IMR-90 (cell line): ENCODE data around the gene ATP11B. TPM values are rescaled to one million over a fixed set of nuclear protein-coding genes. Genes with fewer than 3 reads are reported as not detected.
A peak's percentile ranks its signal among the peaks of the same experiment; 100 is the strongest.

ENCODE experiments used
- ATAC-seq: fragments of 200-7000 bp; cut with Tn5 transposase; 2 replicates; pipeline ENCODE4 v1.9.1; 2020; ENCODE audit warnings: low read depth, mild to moderate bottlenecking, moderate library complexity
- BruUV-seq: library from RNA; stranded (reverse); fragments of 400-500 nt; replicated peaks from 2 replicates; lab custom pipeline; 2021; lab: Mats Ljungman, UMichigan
- CTCF ChIA-PET: fragments of 300-600 bp; formaldehyde crosslinking; extraction: SDS; loops from one replicate; lab custom pipeline; 2021; ENCODE audit warnings: antibody characterized with exemption; lab: Yijun Ruan, JAX
- POLR2A ChIA-PET: fragments of 300-600 bp; sonication (Branson Sonifier 250); formaldehyde crosslinking; loops from one replicate; lab custom pipeline; 2022; ENCODE audit warnings: antibody characterized with exemption; ENCODE audit not compliant: unreplicated experiment; lab: Charles Lee
- DNase-seq: peaks from one replicate; pipeline ENCODE4 v3.0.0; 2013
- H2AFZ ChIP-seq: replicated peaks from 2 replicates; pipeline ENCODE3; 2013; ENCODE audit warnings: low read length, mild to moderate bottlenecking; ENCODE audit not compliant: poor library complexity
- H2AK5ac ChIP-seq: 2 replicates; pipeline ENCODE4 v1.6.1; 2013; ENCODE audit warnings: low read depth, low read length, inconsistent platforms
- H2AK9ac ChIP-seq: replicated peaks from 2 replicates; pipeline ENCODE3; 2013; ENCODE audit warnings: mild to moderate bottlenecking, low read depth, low read length, moderate library complexity; ENCODE audit not compliant: poor library complexity
- H2BK120ac ChIP-seq: 2 replicates; pipeline ENCODE4 v1.6.1; 2013; ENCODE audit warnings: low read depth, low read length, inconsistent platforms
- H2BK15ac ChIP-seq: 3 replicates; pipeline ENCODE4 v1.6.1; 2013; ENCODE audit warnings: low read depth, low read length, inconsistent platforms
- H2BK20ac ChIP-seq: 2 replicates; pipeline ENCODE4 v1.6.1; 2013; ENCODE audit warnings: low read depth, mild to moderate bottlenecking, inconsistent platforms, low read length, moderate library complexity
- H2BK5ac ChIP-seq: 2 replicates; pipeline ENCODE4 v1.6.1; 2013; ENCODE audit warnings: mild to moderate bottlenecking, low read depth, low read length, inconsistent platforms; ENCODE audit not compliant: poor library complexity, severe bottlenecking
- H3K14ac ChIP-seq: replicated peaks from 2 replicates; pipeline ENCODE4 v1.6.1; 2013; ENCODE audit warnings: low read depth, low read length, inconsistent platforms
- H3K18ac ChIP-seq: 2 replicates; pipeline ENCODE4 v1.6.1; 2013; ENCODE audit warnings: low read depth, low read length, control low read depth
- H3K23ac ChIP-seq: 2 replicates; pipeline ENCODE4 v1.6.1; 2013; ENCODE audit warnings: low read depth, low read length, inconsistent platforms
- H3K27ac ChIP-seq: 2 replicates; pipeline ENCODE4 v1.5.1; 2013; ENCODE audit warnings: mild to moderate bottlenecking, control low read depth, low read length; ENCODE audit not compliant: insufficient read depth
- H3K27me3 ChIP-seq: 2 replicates; pipeline ENCODE4 v1.6.1; 2013; ENCODE audit warnings: low read length; ENCODE audit not compliant: control insufficient read depth, insufficient read depth
- H3K36me3 ChIP-seq: 2 replicates; pipeline ENCODE4 v1.6.1; 2013; ENCODE audit warnings: low read length, mixed read lengths; ENCODE audit not compliant: control insufficient read depth, insufficient read depth
- H3K4ac ChIP-seq: 2 replicates; pipeline ENCODE4 v1.6.1; 2013; ENCODE audit warnings: low read depth, low read length, inconsistent platforms
- H3K4me1 ChIP-seq: 2 replicates; pipeline ENCODE4 v1.6.1; 2013; ENCODE audit warnings: low read length, mixed read lengths; ENCODE audit not compliant: control insufficient read depth, insufficient read depth
- H3K4me2 ChIP-seq: 2 replicates; pipeline ENCODE4 v1.6.1; 2013; ENCODE audit warnings: low read depth, mild to moderate bottlenecking, control low read depth, low read length, moderate library complexity
- H3K4me3 ChIP-seq: 2 replicates; pipeline ENCODE4 v1.5.1; 2013; ENCODE audit warnings: low read depth, mild to moderate bottlenecking, control low read depth, low read length, moderate library complexity; ENCODE audit not compliant: insufficient read depth
- H3K56ac ChIP-seq: 2 replicates; pipeline ENCODE4 v1.6.1; 2013; ENCODE audit warnings: low read length, inconsistent platforms; ENCODE audit not compliant: insufficient read depth; ENCODE audit errors: extremely low read depth
- H3K79me1 ChIP-seq, 2 experiments: 2 replicates each; pipeline ENCODE4 v1.6.1; 2013; ENCODE audit warnings: low read length in 2 of 2, inconsistent platforms in 1 of 2, low read depth in 1 of 2
- H3K9ac ChIP-seq: 2 replicates; pipeline ENCODE4 v1.6.1; 2013; ENCODE audit warnings: low read depth, low read length, control low read depth
- H3K9me1 ChIP-seq: 2 replicates; pipeline ENCODE4 v1.6.1; 2013; ENCODE audit warnings: low read length, inconsistent platforms; ENCODE audit not compliant: insufficient read depth
- H3K9me3 ChIP-seq: 2 replicates; pipeline ENCODE4 v1.6.1; 2013; ENCODE audit warnings: low read length; ENCODE audit not compliant: control insufficient read depth, insufficient read depth
- H4K20me1 ChIP-seq: 2 replicates; pipeline ENCODE4 v1.6.1; 2013; ENCODE audit warnings: low read length, inconsistent platforms; ENCODE audit not compliant: insufficient read depth
- H4K5ac ChIP-seq: 2 replicates; pipeline ENCODE4 v1.6.1; 2013; ENCODE audit warnings: mild to moderate bottlenecking, low read depth, low read length, control low read depth
- H4K8ac ChIP-seq, 2 experiments: 2 replicates each; pipeline ENCODE4 v1.6.1; 2013; ENCODE audit warnings: low read depth in 2 of 2, low read length in 2 of 2, control low read depth in 1 of 2, inconsistent platforms in 1 of 2
- H4K91ac ChIP-seq: 2 replicates; pipeline ENCODE4 v1.6.1; 2013; ENCODE audit warnings: low read depth, low read length, inconsistent platforms; ENCODE audit not compliant: insufficient read depth
- CEBPB ChIP-seq: IDR thresholded peaks from 2 replicates; pipeline ENCODE4 v1.6.1; 2012; ENCODE audit warnings: low read depth, low read length, improper control_type of control experiment
- CTCF ChIP-seq: conservative IDR thresholded peaks from 2 replicates; pipeline ENCODE4 v1.5.1; 2012; ENCODE audit warnings: mild to moderate bottlenecking, low read depth, low read length, improper control_type of control experiment
- ELK1 ChIP-seq: fragments of 150-350 bp; IDR thresholded peaks from 2 replicates; pipeline ENCODE4 v1.6.1; 2016; ENCODE audit warnings: low read depth, mild to moderate bottlenecking, low read length, moderate library complexity, borderline replicate concordance
- RAD21 ChIP-seq: IDR thresholded peaks from 2 replicates; pipeline ENCODE4 v1.6.1; 2012; ENCODE audit warnings: low read length, improper control_type of control experiment
- RCOR1 ChIP-seq: IDR thresholded peaks from 2 replicates; pipeline ENCODE4 v1.6.1; 2012; ENCODE audit warnings: mild to moderate bottlenecking, low read length, improper control_type of control experiment; ENCODE audit not compliant: insufficient replicate concordance
- SMC3 ChIP-seq: fragments of 150-350 bp; IDR thresholded peaks from 2 replicates; pipeline ENCODE4 v1.6.1; 2016; ENCODE audit warnings: low read depth, mild to moderate bottlenecking, antibody characterized with exemption, low read length, moderate library complexity
- dilution Hi-C: fragments of 300-500 bp; cut with HindIII; formaldehyde crosslinking; loops from one replicate; pipeline ENCODE4 v1.14.3; 2018; ENCODE audit warnings: low sequenced_read_pairs; ENCODE audit not compliant: unreplicated experiment
- in situ Hi-C: fragments of 300-500 bp; cut with MboI; formaldehyde crosslinking; loops from 3 replicates; pipeline ENCODE4 v1.14.3; 2019; ENCODE audit warnings: low sequenced_read_pairs, inconsistent platforms, mixed read lengths
- intact Hi-C: fragments of 100-400 bp; cut with micrococcal nuclease; formaldehyde crosslinking; loops from 2 replicates; pipeline ENCODE4 v1.10.0; 2022
- polyA plus RNA-seq, 3 experiments: library from polyadenylated mRNA; depleted of rRNA; stranded (reverse); fragments of >200 nt; gene quantifications; 2 replicates each; pipeline ENCODE4 v1.2.3, GENCODE V29; 2012; ENCODE audit warnings: low replicate concordance in 1 of 3
- total RNA-seq: library from RNA; depleted of rRNA; stranded (reverse); fragments of >200 nt; gene quantifications from 2 replicates; pipeline ENCODE4 v1.2.3, GENCODE V29; 2012

The ATP11B gene
- total and polyA plus RNA-seq, 2 of the 4 experiments (the other 2 are of a cell fraction): 10.0 to 39.6 TPM

GRCh38 chr3:182886497-182886896, 93.2 kb downstream of the ATP11B start:
- Histone ChIP-seq H3K9me1 (no peaks in the 10 kb centered on the region), H3K9me3 (no peaks in the 10 kb centered on the region), H3K79me1 (no peaks in the 10 kb centered on the region; a peak in 1 of 4 replicates), H3K27ac (no peak overlapping the region), H3K56ac (no peak overlapping the region), H2AFZ (no peak overlapping the region), H3K4ac (no peak overlapping the region), H2BK120ac (no peak overlapping the region), H3K9ac (no peak overlapping the region), H4K20me1 (no peaks in the 10 kb centered on the region), H3K4me3 (no peak overlapping the region), H3K4me2 (0 out of 2 replicates have a peak overlapping the region, but pooled peaks have one; percentile 50), H2BK15ac (no peak overlapping the region), H2AK5ac (no peak overlapping the region), H4K5ac (no peak overlapping the region), H3K36me3 (peaks cover 7% of the 10 kb centered on the region; the same call in 1 of the 2 replicates), H2AK9ac (no peak overlapping the region), H3K18ac (no peak overlapping the region), H4K91ac (no peak overlapping the region), H3K27me3 (no peaks in the 10 kb centered on the region), H3K23ac (no peak overlapping the region), H2BK5ac (no peak overlapping the region), H4K8ac (no peak overlapping the region), H3K4me1 (peaks cover 3% of the 10 kb centered on the region; the same call in 1 of the 2 replicates), H2BK20ac (no peak overlapping the region), H3K14ac (no peak overlapping the region)
- dilution Hi-C loops (no loop called here), in situ Hi-C loops (no loop called here), intact Hi-C loops (no loop called here)
- CTCF ChIA-PET: no interaction called here
- BruUV-seq: no TSS peak
- peak; percentile 42 for DNase-seq
- ATAC-seq: peak; percentile 44; the same call in 1 of the 2 replicates
- POLR2A ChIA-PET: no interaction called here
- no peak for TF ChIP-seq CEBPB
- no peak for TF ChIP-seq ELK1
- no peak for TF ChIP-seq RCOR1
- no peak for TF ChIP-seq CTCF
- TF ChIP-seq RAD21: no peak
- no peak for TF ChIP-seq SMC3
